Kidney (tissue), 22 donors: Measurements from ENCODE around the gene TBK1. TPM values are rescaled to one million over a fixed set of nuclear protein-coding genes. Genes with fewer than 3 reads are reported as not detected.

Experiments used
- DNase-seq, 5 donors: peaks; one replicate each; pipeline ENCODE4 v3.0.0-alpha.2; 2013 to 2020
- FAIRE-seq: peaks from 2 replicates; lab custom pipeline; 2012; peaks lifted over from hg19 to GRCh38; lab: Jason Lieb, UNC
- H3K27ac ChIP-seq, 2 donors: one replicate each; pipeline ENCODE4 v1.7.0; 2013; ENCODE audit warnings: low read depth in 2 of 2, low read length in 2 of 2, inconsistent platforms in 1 of 2
- H3K27me3 ChIP-seq: one replicate; pipeline ENCODE4 v1.7.1; 2013; ENCODE audit warnings: low read length, inconsistent platforms; ENCODE audit not compliant: control insufficient read depth, insufficient read depth
- H3K36me3 ChIP-seq, 3 donors: one replicate each; pipeline versions ENCODE4 v1.7.0 to v1.7.1; 2013; ENCODE audit warnings: low read length in 3 of 3, control low read depth in 1 of 3, inconsistent platforms in 1 of 3; ENCODE audit not compliant: insufficient read depth in 3 of 3, control insufficient read depth in 2 of 3
- H3K4me1 ChIP-seq, 3 donors: one replicate each; pipeline versions ENCODE4 v1.7.0 to v1.7.1; 2013; ENCODE audit warnings: low read length in 3 of 3, inconsistent platforms in 1 of 3, low read depth in 1 of 3; ENCODE audit not compliant: control insufficient read depth in 2 of 3, insufficient read depth in 2 of 3
- H3K4me3 ChIP-seq, 3 donors: one replicate each; pipeline versions ENCODE4 v1.7.0 to v1.8.1; 2013; ENCODE audit warnings: low read length in 3 of 3, control low read depth in 1 of 3, inconsistent platforms in 1 of 3
- H3K9ac ChIP-seq, 3 donors: one replicate each; pipeline versions ENCODE4 v1.7.0 to v1.7.1; 2013; ENCODE audit warnings: low read length in 3 of 3, control low read depth in 1 of 3, inconsistent platforms in 1 of 3
- H3K9me3 ChIP-seq, 3 donors: one replicate each; pipeline versions ENCODE4 v1.7.0 to v1.7.1; 2013; ENCODE audit warnings: low read length in 3 of 3, control low read depth in 1 of 3, inconsistent platforms in 1 of 3; ENCODE audit not compliant: control insufficient read depth in 2 of 3, insufficient read depth in 1 of 3
- intact Hi-C: fragments of 100-400 bp; cut with DNase I; formaldehyde crosslinking; loops from one replicate; pipeline ENCODE4 v1.11.1; 2022
- long read RNA-seq, 10 donors: library from polyadenylated mRNA in 1 of 10; unstranded in 1 of 10; transcript quantifications; one replicate each; pipeline ENCODE4 v2.0.0 and lab custom pipeline, GENCODE V29; 2021 to 2026
- polyA plus RNA-seq: library from polyadenylated mRNA; stranded (reverse); fragments of 350-450 nt; fragmentation: Illumina TruSeq; extraction: RNeasy Lipid Tissue Mini Kit (QIAGEN cat#74804); gene quantifications from one replicate; pipeline ENCODE4 v1.2.3, GENCODE V29; 2014; ENCODE audit warnings: low read depth, low replicate concordance; ENCODE audit not compliant: insufficient read depth
- total RNA-seq: library from RNA; stranded (reverse); fragmentation: NEBNext Ultra II Directional; extraction: Animal tissue kit (Norgen Biotek cat#: 25700); gene quantifications from one replicate; pipeline ENCODE4 v1.2.1, GENCODE V29; 2021
- TF ChIP-seq, protein P1 (sequence below): IDR thresholded peaks from 3 replicates; pipeline ENCODE4 v1.5.1; 2012; ENCODE audit warnings: mild to moderate bottlenecking, moderate library complexity, borderline replicate concordance; ENCODE audit not compliant: insufficient read depth; ENCODE audit errors: extremely low read depth
- donor health status: control.
- donor health status: control.
- donor health status: control.
- donor health status: control.
- donor health status: control.
- donor health status: DM: yes; HTN: yes; CAD: no.
- donor health status: Normal renal cell carcinoma (clear cell type).

TBK1 gene
- total RNA-seq (21.7 TPM), polyA plus RNA-seq (9.7 TPM)
- long read RNA-seq, donor 1, partial matches to known transcripts: 0 of 2 reads
- long read RNA-seq, donor 1, other reads (novel, unspliced or antisense): 0 of 2 reads
- long read RNA-seq, donor 2, partial matches to known transcripts: 0 of 3 reads
- long read RNA-seq, donor 2, other reads (novel, unspliced or antisense): 0 of 3 reads
- long read RNA-seq, donor 3, partial matches to known transcripts: 0 of 1 reads
- long read RNA-seq, donor 3, other reads (novel, unspliced or antisense): 0 of 1 reads
- long read RNA-seq, donor 4: 0 reads
- long read RNA-seq, donor 5: 0 reads
- long read RNA-seq, donor 6, partial matches to known transcripts: 7 of 10 reads
- long read RNA-seq, donor 6, other reads (novel, unspliced or antisense): 0 of 10 reads
- long read RNA-seq, donor 7, transcript TBK1-201 (21 exons, 3,256 nt): major isoform, 18 of 25 reads
- long read RNA-seq, donor 7, partial matches to known transcripts: 2 of 25 reads
- long read RNA-seq, donor 7, other reads (novel, unspliced or antisense): 5 of 25 reads
- long read RNA-seq, donor 8, partial matches to known transcripts: 0 of 1 reads
- long read RNA-seq, donor 8, other reads (novel, unspliced or antisense): 0 of 1 reads
- long read RNA-seq, donor 9: 0 reads
- long read RNA-seq, donor 10, partial matches to known transcripts: 0 of 3 reads
- long read RNA-seq, donor 10, other reads (novel, unspliced or antisense): 0 of 3 reads

DNA sequence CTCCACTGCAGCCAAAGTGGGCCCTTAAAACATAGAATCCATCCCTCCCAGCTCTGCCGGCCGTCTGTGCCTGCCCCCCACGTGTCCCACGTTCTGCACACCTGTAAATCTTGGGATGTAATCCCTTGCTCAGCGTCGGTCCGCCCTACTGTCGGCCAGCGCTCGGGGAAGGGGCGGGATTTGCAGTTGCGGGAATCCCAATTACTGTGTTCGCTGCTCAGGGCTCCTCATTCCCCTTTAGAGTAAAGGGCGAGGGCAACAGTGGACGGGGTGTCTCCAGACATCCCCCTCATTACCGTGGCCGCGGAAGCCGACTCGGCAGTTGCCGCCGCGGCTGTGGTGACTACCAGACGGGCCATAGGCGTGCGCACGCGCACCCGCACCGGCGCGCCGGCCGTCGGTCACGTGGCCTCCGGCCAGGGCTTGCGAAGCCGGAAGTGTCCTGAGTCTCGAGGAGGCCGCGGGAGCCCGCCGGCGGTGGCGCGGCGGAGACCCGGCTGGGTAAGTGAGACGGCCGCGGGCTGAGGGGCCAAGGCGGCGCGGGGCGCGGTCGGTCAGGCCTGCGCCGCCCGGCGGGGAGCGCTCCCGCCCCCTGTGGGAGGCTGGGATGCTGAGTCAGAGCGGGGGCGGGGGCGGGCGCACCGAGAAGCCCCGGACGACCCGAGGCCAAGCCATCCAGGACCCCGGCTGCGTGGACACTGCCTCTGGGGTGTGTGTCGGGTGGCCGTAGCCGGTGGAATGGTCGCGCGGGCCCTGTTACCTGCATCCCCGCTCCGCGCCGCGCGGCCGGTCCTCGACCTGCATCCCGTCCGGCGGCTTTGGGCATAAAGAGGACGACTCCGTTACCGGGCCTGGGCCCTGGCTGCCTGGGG lies at the start of gene TBK1:
Gene TBK1 (plus strand): TSS at position 434 of the 872 bp plus-strand sequence. CDS start 3,751 bp downstream, outside the sequence.
- Histone ChIP-seq H3K9ac (peak within 1 kb of the TSS; percentile 82 to 98 (median 95)), H3K27me3 (no peaks in the 10 kb centered on the region), H3K4me3 (peak within 1 kb of the TSS; percentile 91 to 97 (median 94)), H3K9me3 (no peaks in the 10 kb centered on the region), H3K4me1 (peaks cover 0 to 6% (median 5%) of the 10 kb centered on the region in 3 donors), H3K36me3 (peaks cover 0 to 2% (median 0%) of the 10 kb centered on the region in 3 donors), H3K27ac (peak within 1 kb of the TSS; percentile 92 to 97)
- peak; percentile 91 to 97 (median 94) for DNase-seq
- no peak for FAIRE-seq
- TF ChIP-seq, protein P1, sequence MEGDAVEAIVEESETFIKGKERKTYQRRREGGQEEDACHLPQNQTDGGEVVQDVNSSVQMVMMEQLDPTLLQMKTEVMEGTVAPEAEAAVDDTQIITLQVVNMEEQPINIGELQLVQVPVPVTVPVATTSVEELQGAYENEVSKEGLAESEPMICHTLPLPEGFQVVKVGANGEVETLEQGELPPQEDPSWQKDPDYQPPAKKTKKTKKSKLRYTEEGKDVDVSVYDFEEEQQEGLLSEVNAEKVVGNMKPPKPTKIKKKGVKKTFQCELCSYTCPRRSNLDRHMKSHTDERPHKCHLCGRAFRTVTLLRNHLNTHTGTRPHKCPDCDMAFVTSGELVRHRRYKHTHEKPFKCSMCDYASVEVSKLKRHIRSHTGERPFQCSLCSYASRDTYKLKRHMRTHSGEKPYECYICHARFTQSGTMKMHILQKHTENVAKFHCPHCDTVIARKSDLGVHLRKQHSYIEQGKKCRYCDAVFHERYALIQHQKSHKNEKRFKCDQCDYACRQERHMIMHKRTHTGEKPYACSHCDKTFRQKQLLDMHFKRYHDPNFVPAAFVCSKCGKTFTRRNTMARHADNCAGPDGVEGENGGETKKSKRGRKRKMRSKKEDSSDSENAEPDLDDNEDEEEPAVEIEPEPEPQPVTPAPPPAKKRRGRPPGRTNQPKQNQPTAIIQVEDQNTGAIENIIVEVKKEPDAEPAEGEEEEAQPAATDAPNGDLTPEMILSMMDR: no peak
- intact Hi-C loops: no loop called here

DNA sequence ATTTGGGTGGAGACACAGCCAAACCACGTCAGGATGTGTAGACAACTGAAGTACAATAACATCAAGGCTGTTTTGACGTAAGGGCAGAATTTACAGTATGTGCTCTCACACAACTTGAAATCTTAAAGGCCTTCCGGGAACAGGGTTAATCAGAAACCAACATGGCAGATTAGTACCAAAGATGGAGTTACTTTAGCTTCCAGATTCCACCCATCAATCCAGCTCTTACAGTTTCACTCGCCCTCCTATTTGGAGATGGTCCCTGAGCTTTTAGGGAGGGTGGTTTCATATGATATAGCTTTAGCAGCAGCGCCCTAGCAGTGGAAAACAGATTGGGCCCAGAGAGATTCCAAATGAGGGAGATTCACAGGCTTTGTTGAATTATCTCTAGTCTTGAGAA lies 49.7 kb upstream of the TBK1 start:
- Histone ChIP-seq H3K4me3 (no peak overlapping the region), H3K4me1 (peaks cover 0 to 2% (median 0%) of the 10 kb centered on the region in 3 donors), H3K27me3 (no peaks in the 10 kb centered on the region), H3K9me3 (no peaks in the 10 kb centered on the region), H3K9ac (no peak overlapping the region), H3K27ac (no peak overlapping the region), H3K36me3 (no peaks in the 10 kb centered on the region)
- DNase-seq: no peak
- TF ChIP-seq, protein P1: no peak
- intact Hi-C loops: no loop called here
- FAIRE-seq: no peak

DNA sequence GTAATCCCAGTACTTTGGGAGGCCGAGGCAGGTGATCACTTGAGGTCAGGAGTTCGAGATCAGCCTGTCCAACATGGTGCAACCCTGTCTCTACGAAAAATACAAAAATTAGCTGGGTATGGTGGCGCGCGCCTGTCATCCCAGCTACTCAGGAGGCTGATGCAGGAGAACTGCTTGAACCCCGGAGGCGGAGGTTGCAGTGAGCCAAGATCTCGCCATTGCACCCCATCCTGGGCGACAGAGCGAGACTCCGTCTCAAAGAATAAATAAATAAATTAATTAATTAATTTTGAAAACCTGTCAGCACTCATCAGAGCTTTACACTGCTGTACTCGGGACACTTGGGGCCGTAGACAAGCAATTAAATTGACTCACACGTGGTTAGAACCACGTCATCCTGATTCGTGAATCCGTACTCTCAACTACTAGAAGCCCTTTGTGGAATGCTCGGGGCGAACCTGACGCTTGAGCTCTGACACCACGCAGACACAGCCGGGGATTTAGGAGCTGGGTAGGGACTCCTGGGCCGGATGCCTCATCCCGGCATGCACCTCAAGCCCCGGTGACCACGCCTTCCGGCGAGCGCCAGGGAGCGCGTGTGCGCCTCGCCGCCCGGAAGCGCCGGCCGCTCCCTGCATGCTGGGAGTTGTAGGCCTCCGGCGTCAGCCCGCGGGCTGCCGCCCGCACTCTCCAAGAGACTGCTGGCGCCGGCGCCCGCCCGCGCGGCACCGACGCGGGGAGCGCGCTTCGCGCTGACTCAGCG lies 48.0 kb upstream of the TBK1 start, which contains the start of gene XPOT:
Gene XPOT (plus strand): TSS at position 686 of the 763 bp plus-strand sequence. CDS start 5,644 bp downstream, outside the sequence.
- Histone ChIP-seq H3K27ac (peak within 1 kb of the TSS; percentile 96 to 98), H3K4me1 (peaks cover 0 to 2% (median 0%) of the 10 kb centered on the region in 3 donors), H3K4me3 (peak within 1 kb of the TSS; percentile 90 to 98 (median 95)), H3K9me3 (no peaks in the 10 kb centered on the region), H3K27me3 (no peaks in the 10 kb centered on the region), H3K9ac (peak within 1 kb of the TSS; percentile 72 to 96 (median 89)), H3K36me3 (no peaks in the 10 kb centered on the region)
- intact Hi-C loops: no loop called here
- TF ChIP-seq, protein P1: no peak
- DNase-seq (peak; percentile 97 to 99 (median 98)), FAIRE-seq (no peak)
